Fibroblast of pulmonary artery (primary cell): Measurements from ENCODE around the gene LAMA3.

Experiments used
- DNase-seq: peaks from one replicate; pipeline ENCODE4 v3.0.0-alpha.2; 2010; ENCODE audit warnings: low read depth
- H3K4me3 ChIP-seq: replicated peaks from 2 replicates; pipeline ENCODE4 v1.5.1; 2011; ENCODE audit warnings: low read depth, mild to moderate bottlenecking, control low read depth, low read length, moderate library complexity
- TF ChIP-seq, protein P1 (sequence below): IDR thresholded peaks from 2 replicates; pipeline ENCODE4 v1.5.1; 2011; ENCODE audit warnings: mild to moderate bottlenecking, control low read depth, low read length, inconsistent platforms; ENCODE audit errors: missing control alignments

Gene LAMA3

DNA sequence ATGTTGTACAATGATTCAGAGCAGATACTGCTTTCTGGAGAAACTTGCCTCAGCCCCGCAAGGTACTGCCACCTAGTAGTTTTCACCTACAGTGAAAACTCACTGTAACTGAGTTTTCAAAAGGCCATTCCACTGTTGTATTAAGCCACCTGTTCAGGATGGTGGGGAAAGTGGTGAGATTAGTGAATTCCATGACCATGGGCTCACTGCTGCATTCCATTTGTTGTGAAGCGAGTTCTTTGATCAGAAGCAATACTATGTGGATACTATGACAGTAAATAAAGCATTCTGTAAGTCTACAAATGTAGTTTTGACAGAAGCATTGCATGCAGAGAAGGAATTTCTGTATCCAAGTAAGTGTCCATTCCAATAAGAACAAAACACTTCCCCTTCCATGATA lies 113.6 kb downstream of the LAMA3 start:
- no peak overlapping the region for H3K4me3 ChIP-seq
- no peak for DNase-seq
- TF ChIP-seq, protein P1, sequence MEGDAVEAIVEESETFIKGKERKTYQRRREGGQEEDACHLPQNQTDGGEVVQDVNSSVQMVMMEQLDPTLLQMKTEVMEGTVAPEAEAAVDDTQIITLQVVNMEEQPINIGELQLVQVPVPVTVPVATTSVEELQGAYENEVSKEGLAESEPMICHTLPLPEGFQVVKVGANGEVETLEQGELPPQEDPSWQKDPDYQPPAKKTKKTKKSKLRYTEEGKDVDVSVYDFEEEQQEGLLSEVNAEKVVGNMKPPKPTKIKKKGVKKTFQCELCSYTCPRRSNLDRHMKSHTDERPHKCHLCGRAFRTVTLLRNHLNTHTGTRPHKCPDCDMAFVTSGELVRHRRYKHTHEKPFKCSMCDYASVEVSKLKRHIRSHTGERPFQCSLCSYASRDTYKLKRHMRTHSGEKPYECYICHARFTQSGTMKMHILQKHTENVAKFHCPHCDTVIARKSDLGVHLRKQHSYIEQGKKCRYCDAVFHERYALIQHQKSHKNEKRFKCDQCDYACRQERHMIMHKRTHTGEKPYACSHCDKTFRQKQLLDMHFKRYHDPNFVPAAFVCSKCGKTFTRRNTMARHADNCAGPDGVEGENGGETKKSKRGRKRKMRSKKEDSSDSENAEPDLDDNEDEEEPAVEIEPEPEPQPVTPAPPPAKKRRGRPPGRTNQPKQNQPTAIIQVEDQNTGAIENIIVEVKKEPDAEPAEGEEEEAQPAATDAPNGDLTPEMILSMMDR, result no peak

DNA sequence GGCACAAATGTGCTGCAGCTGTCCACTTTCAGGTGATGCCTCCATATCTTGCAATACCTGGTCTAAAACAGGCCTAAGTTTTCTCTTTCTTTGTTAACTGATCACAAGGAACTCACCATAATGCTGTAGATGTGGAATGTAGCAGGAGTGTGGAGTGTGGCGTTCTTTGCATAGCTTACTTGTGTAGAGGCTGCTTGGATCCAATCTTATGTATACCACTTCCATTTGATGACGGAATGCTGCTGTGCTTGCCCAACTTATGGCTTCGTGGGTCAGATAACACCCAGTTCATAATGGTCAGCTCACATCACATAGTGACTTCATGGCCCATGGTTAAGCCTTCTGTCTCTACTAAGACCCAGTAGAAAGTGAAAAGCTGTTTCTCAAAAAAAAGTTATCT lies 114.5 kb downstream of the LAMA3 start:
- TF ChIP-seq, protein P1, result no peak
- no peak overlapping the region for H3K4me3 ChIP-seq
- DNase-seq, result no peak

- peak; percentile 69 for DNase-seq
- TF ChIP-seq, protein P1, result no peak
- no peak overlapping the region for H3K4me3 ChIP-seq
Measured at GRCh38 chr18:23805898-23806297, 116.6 kb downstream of the LAMA3 start.

DNA sequence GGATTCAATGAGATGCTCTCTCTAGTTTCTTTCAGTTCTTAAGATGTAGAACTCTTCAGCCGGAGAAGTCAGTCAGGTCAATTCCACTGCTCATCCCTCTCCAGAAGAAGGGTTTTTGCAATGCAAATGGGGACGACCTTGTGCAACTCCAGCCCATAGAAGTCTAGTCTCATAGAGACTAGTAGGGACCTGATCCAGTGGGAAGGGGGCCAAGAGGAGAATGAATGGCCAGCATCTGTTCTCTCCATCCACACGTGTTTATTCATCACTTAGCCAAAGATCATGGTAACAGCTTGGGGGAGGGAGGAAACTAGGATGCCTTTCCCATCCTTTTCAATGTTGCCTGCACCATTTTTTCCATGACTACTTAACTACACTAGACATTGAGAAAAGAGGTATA lies 120.2 kb downstream of the LAMA3 start:
- H3K4me3 ChIP-seq, result no peak overlapping the region
- DNase-seq, result no peak
- TF ChIP-seq, protein P1, result no peak

DNA sequence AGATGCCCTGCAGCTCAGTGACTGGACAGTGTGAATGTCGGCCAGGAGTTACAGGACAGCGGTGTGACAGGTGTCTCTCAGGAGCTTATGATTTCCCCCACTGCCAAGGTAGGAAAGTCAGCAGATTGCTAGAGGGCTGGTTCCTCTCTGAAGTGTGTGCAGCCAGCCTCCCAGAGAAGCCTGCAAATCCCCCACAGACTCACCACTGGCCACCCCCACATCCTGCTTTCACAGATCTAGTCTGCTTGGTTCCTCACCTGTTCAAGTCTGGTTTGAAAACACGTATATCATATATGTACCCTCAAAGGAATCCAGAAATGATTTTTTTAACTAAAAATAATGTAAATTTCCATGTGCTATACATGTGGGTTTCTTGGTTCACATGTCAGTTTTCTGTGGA lies 121.1 kb downstream of the LAMA3 start:
- H3K4me3 ChIP-seq, result no peak overlapping the region

DNA sequence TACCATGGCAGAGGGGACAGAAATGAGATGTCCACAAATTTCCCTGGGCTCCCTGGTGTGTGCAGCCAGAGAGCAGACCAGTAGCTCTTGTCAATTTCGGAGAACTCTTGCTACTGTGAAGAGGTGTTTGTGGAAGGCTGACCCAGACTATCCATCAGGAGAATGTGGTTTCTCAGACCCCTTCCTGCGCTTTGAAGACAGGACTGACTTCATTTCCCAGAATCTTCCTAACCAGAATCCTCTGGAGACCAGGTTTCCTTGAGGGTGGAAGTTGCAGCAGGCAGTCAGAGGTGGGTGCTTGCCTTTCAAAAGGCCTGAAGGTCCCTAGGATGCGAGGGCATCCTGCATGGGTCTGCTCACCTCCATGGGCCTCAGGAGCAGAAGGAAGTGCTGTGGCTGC lies 121.9 kb downstream of the LAMA3 start:
- no peak overlapping the region for H3K4me3 ChIP-seq
- TF ChIP-seq, protein P1, result no peak
- DNase-seq, result no peak

More for the DNA sequence above, 121.1 kb downstream of the LAMA3 start:
- no peak for DNase-seq
- TF ChIP-seq, protein P1, result no peak

- DNase-seq, result peak; percentile 48
- H3K4me3 ChIP-seq, result no peak overlapping the region
- TF ChIP-seq, protein P1, result peak; percentile 54
Measured at GRCh38 chr18:23812546-23813440, 123.5 kb downstream of the LAMA3 start.
